ENCODE measurements around the gene ZNF598.

ZNF598 gene

GRCh38 chr16:2001456-2002355, 7.9 kb downstream of the ZNF598 start:
- TF ChIP-seq CSDC2 (CRISPR knock-in tag; IDR thresholded peaks at IDR 0.05) (no peak), SNAI2 (CRISPR knock-in tag; IDR thresholded peaks at IDR 0.05) (no peak), POU6F1 (CRISPR knock-in tag; IDR thresholded peaks at IDR 0.05; ENCODE audit: borderline replicate concordance, low read depth) (no peak), ZC3H10 (CRISPR knock-in tag; IDR thresholded peaks at IDR 0.05) (no peak), GLIS3 (CRISPR knock-in tag; IDR thresholded peaks at IDR 0.05) (no peak), TSHZ2 (CRISPR knock-in tag; IDR thresholded peaks at IDR 0.05) (no peak), BACH2 (CRISPR knock-in tag; IDR thresholded peaks at IDR 0.05; ENCODE audit: borderline replicate concordance) (no peak), ZNF565 (CRISPR knock-in tag; conservative IDR thresholded peaks at IDR 0.05; ENCODE audit: low read depth) (no peak), CREB5 (CRISPR knock-in tag; IDR thresholded peaks at IDR 0.05; ENCODE audit: low read depth) (no peak), TCF4 (CRISPR knock-in tag; IDR thresholded peaks at IDR 0.05; ENCODE audit: borderline replicate concordance) (no peak), OSR1 (CRISPR knock-in tag; IDR thresholded peaks at IDR 0.05) (no peak), ISL1 (CRISPR knock-in tag; IDR thresholded peaks at IDR 0.05) (no peak), ESRRG (CRISPR knock-in tag; IDR thresholded peaks at IDR 0.05) (no peak), CSRNP3 (CRISPR knock-in tag; IDR thresholded peaks at IDR 0.05) (no peak), RARB (CRISPR knock-in tag; IDR thresholded peaks at IDR 0.05) (no peak), PATZ1 (CRISPR knock-in tag; IDR thresholded peaks at IDR 0.05; ENCODE audit: borderline replicate concordance) (no peak), ZFP30 (CRISPR knock-in tag; IDR thresholded peaks at IDR 0.05) (no peak)
- ATAC-seq = no peak

- ATAC-seq = no peak
- no peak for TF ChIP-seq TCF4 (CRISPR knock-in tag; IDR thresholded peaks at IDR 0.05; ENCODE audit: borderline replicate concordance)
- no peak for TF ChIP-seq OSR1 (CRISPR knock-in tag; IDR thresholded peaks at IDR 0.05)
- TF ChIP-seq ZC3H10 (CRISPR knock-in tag; IDR thresholded peaks at IDR 0.05) = no peak
- TF ChIP-seq BACH2 (CRISPR knock-in tag; IDR thresholded peaks at IDR 0.05; ENCODE audit: borderline replicate concordance) = no peak
- no peak for TF ChIP-seq ARNTL (CRISPR knock-in tag; IDR thresholded peaks at IDR 0.05; ENCODE audit: borderline replicate concordance, low read depth)
- no peak for TF ChIP-seq ZNF8 (CRISPR knock-in tag; IDR thresholded peaks at IDR 0.05)
- no peak for TF ChIP-seq SNAI2 (CRISPR knock-in tag; IDR thresholded peaks at IDR 0.05)
- TF ChIP-seq GLIS3 (CRISPR knock-in tag; IDR thresholded peaks at IDR 0.05) = no peak
- TF ChIP-seq CSRNP3 (CRISPR knock-in tag; IDR thresholded peaks at IDR 0.05) = no peak
- TF ChIP-seq ESRRG (CRISPR knock-in tag; IDR thresholded peaks at IDR 0.05) = no peak
- no peak for TF ChIP-seq PPARA (CRISPR knock-in tag; IDR thresholded peaks at IDR 0.05; ENCODE audit: borderline replicate concordance)
- TF ChIP-seq TSHZ2 (CRISPR knock-in tag; IDR thresholded peaks at IDR 0.05) = no peak
- TF ChIP-seq ISL1 (CRISPR knock-in tag; IDR thresholded peaks at IDR 0.05) = no peak
- no peak for TF ChIP-seq CSDC2 (CRISPR knock-in tag; IDR thresholded peaks at IDR 0.05)
These were observed 8.6 kb downstream of the ZNF598 start for GRCh38 chr16:2001035-2001434.
